Parathyroid adenoma (tissue), 2 donors: ENCODE measurements around the gene DLG2.

Source experiments
- H2AFZ ChIP-seq: fragments of 300-600 bp; sonication (generic); one replicate; pipeline ENCODE4 v1.7.0; 2017; ENCODE audit warnings: antibody characterized with exemption, mild to moderate bottlenecking
- H3K27ac ChIP-seq: fragments of 300-600 bp; sonication (generic); one replicate; pipeline ENCODE4 v1.7.0; 2017
- H3K27me3 ChIP-seq: fragments of 300-600 bp; sonication (generic); one replicate; pipeline ENCODE4 v1.7.0; 2017; ENCODE audit warnings: low read length; ENCODE audit not compliant: control insufficient read depth, insufficient read depth
- H3K36me3 ChIP-seq: fragments of 300-600 bp; sonication (generic); one replicate; pipeline ENCODE4 v1.7.0; 2017; ENCODE audit warnings: low read length; ENCODE audit not compliant: control insufficient read depth, insufficient read depth
- H3K4me1 ChIP-seq: fragments of 300-600 bp; sonication (generic); one replicate; pipeline ENCODE4 v1.7.0; 2017; ENCODE audit warnings: control low read depth
- H3K4me2 ChIP-seq: fragments of 300-600 bp; sonication (generic); one replicate; pipeline ENCODE4 v1.7.0; 2017; ENCODE audit warnings: low read length
- H3K4me3 ChIP-seq: fragments of 300-600 bp; sonication (generic); one replicate; pipeline ENCODE4 v1.7.0; 2017; ENCODE audit warnings: low read depth, low read length
- H3K79me2 ChIP-seq: fragments of 300-600 bp; sonication (generic); one replicate; pipeline ENCODE4 v1.7.0; 2017; ENCODE audit warnings: control low read depth
- H3K9ac ChIP-seq: fragments of 300-600 bp; sonication (generic); one replicate; pipeline ENCODE4 v1.7.0; 2017; ENCODE audit warnings: mild to moderate bottlenecking
- H3K9me3 ChIP-seq: fragments of 300-600 bp; sonication (generic); one replicate; pipeline ENCODE4 v1.7.0; 2017; ENCODE audit warnings: low read length; ENCODE audit not compliant: control insufficient read depth
- CTCF ChIP-seq: fragments of 300-600 bp; sonication (generic); IDR thresholded peaks from one replicate; pipeline ENCODE4 v1.7.0; 2017; ENCODE audit warnings: antibody characterized with exemption, mild to moderate bottlenecking
- donor health status: primary hyperparathyroidism.

The DLG2 gene

DNA sequence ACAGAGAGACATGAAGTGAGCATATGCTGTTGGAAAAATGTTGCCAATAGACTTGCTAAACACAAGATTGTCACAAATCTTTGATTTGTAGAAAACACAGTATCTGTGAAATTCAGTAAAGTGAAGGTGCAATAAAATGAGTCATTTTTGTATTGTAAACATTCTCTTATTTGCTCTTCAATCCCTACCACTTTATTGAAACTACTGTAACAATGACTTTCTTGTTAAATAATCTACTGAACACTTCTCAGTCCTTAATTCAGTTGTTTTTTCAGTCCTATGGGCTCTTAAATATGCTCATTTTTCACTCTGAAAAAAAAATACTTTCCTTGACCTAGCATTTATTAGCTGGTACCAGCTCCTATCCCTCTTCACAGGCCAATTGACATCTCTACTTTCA lies 531.9 kb downstream of the DLG2 start:
- H3K9me3 ChIP-seq = no peaks in the 10 kb centered on the region
- H3K27ac ChIP-seq = no peak overlapping the region
- H3K79me2 ChIP-seq = no peaks in the 10 kb centered on the region
- H3K9ac ChIP-seq = no peak overlapping the region
- H3K4me1 ChIP-seq = no peaks in the 10 kb centered on the region
- no peak overlapping the region for H3K4me3 ChIP-seq
- no peaks in the 10 kb centered on the region for H3K27me3 ChIP-seq
- H3K4me2 ChIP-seq = no peak overlapping the region
- no peak overlapping the region for H2AFZ ChIP-seq
- no peak for TF ChIP-seq CTCF
- H3K36me3 ChIP-seq = no peaks in the 10 kb centered on the region

GRCh38 chr11:85094795-85095194 lies 532.3 kb downstream of the DLG2 start:
- no peaks in the 10 kb centered on the region for H3K79me2 ChIP-seq
- H3K4me3 ChIP-seq = no peak overlapping the region

GRCh38 chr11:85089654-85090053 lies 537.5 kb downstream of the DLG2 start:
- Histone ChIP-seq H2AFZ (no peak overlapping the region), H3K4me1 (no peaks in the 10 kb centered on the region)

More at GRCh38 chr11:85094795-85095194, 532.3 kb downstream of the DLG2 start:
- H3K9me3 ChIP-seq = no peaks in the 10 kb centered on the region
- no peak for TF ChIP-seq CTCF
- H3K27ac ChIP-seq = no peak overlapping the region
- H3K4me1 ChIP-seq = no peaks in the 10 kb centered on the region
- no peaks in the 10 kb centered on the region for H3K27me3 ChIP-seq
- no peak overlapping the region for H2AFZ ChIP-seq
- H3K36me3 ChIP-seq = no peaks in the 10 kb centered on the region
- H3K9ac ChIP-seq = no peak overlapping the region
- H3K4me2 ChIP-seq = no peak overlapping the region

DNA sequence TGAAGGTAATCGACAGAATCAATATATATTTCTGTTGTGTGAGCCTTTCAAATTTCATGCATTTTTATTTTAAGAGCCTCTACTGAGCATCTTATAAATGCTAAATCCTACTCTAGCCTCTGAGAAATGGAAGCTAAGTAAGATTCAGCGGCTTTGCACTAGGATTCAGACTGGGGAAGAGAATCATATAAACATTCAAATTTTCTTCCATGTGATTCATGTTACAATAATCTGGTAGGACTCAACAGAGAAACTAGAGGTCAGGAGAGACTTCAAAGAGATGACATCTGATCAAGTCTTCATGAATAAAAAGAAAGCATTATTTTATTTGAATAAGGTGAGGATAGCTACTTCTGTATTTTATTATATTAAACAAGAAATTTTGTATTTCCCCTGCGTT lies 538.9 kb downstream of the DLG2 start:
- Histone ChIP-seq H2AFZ (no peak overlapping the region), H3K27me3 (no peaks in the 10 kb centered on the region), H3K9ac (no peak overlapping the region), H3K4me3 (no peak overlapping the region), H3K27ac (no peak overlapping the region), H3K79me2 (no peaks in the 10 kb centered on the region), H3K36me3 (no peaks in the 10 kb centered on the region), H3K4me1 (no peaks in the 10 kb centered on the region), H3K4me2 (no peak overlapping the region), H3K9me3 (no peaks in the 10 kb centered on the region)
- TF ChIP-seq CTCF = no peak

More at GRCh38 chr11:85089654-85090053, 537.5 kb downstream of the DLG2 start:
- TF ChIP-seq CTCF = no peak
- Histone ChIP-seq H3K27ac (no peak overlapping the region), H3K9ac (no peak overlapping the region), H3K27me3 (no peaks in the 10 kb centered on the region), H3K36me3 (no peaks in the 10 kb centered on the region), H3K4me3 (no peak overlapping the region), H3K4me2 (no peak overlapping the region), H3K9me3 (no peaks in the 10 kb centered on the region), H3K79me2 (no peaks in the 10 kb centered on the region)

DNA sequence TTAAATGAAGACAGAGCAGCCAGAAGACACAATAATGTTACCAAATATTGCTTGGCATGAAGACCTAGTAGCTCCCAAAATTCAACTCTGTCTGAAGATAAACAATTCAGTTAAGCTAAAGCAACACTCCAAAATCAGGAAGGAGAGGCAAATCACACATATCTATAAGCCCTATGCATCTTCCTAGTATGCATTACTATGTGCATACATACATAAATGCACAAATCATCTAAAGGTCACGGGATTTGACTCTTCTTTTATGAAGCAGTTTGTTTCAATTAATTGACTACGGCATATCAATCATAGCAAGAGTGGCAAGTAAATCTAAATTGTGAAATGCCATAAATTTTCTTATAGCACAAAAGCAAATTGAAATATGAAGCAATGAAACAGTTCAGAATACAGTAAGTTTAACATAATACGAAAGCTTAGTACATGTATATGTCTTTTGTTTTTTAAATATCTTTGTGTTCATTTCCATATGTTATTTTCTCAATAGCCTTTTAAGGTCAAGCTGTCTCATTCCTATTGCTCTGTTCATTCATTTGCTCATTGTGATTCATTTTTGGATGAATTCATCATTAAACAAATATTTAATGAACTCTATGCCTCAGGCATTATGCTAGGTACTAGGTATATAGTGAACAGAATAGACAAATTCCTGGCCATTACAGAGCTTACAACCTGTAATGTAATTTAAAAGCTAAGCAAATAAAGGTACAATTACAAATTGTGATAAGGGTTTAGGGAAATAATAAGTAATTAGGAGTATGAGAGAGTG lies 540.5 kb downstream of the DLG2 start:
- Histone ChIP-seq H2AFZ (no peak overlapping the region), H3K9ac (no peak overlapping the region), H3K4me1 (no peaks in the 10 kb centered on the region), H3K27ac (no peak overlapping the region), H3K79me2 (no peaks in the 10 kb centered on the region), H3K4me2 (no peak overlapping the region), H3K4me3 (no peak overlapping the region), H3K27me3 (no peaks in the 10 kb centered on the region), H3K9me3 (no peaks in the 10 kb centered on the region), H3K36me3 (no peaks in the 10 kb centered on the region)
- TF ChIP-seq CTCF = no peak
